EH (cell line): ENCODE measurements around the gene PHETA2.
A peak's percentile ranks its signal among the peaks of the same experiment; 100 is the strongest.
"Not testable (repeated sequence)": the region's sequence is repeated elsewhere in the genome, so short reads cannot be mapped to it uniquely, and the experiment has no call there.

Source experiments
- DNase-seq: peaks from one replicate; pipeline ENCODE4 v3.0.0-alpha.2; 2015; ENCODE audit warnings: low read depth

Gene PHETA2

DNA sequence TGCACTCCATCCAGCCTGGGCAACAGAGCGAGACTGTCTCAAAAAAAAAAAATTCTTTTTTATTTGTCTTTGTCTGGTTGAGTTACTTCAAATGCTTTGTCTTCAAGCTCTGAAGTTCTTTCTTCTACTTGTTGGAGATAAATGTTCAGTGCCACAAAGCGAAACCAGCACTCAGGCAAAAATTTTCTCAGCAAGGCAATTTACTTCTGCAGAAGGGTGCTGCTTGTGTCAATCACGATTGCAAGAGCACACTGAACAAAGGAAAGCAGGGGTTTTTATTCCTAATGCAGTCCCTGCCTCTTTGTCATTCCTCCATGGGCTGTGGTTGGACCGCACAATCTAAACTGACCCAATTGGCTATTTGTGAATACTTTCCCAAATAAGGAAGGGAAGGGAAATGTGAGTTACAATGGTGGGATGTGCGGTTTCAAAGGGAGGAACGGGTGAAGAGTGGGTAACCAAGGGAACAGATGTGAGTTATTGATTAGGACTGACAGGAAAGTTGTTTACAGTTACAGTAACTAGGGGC, 30.3 kb downstream of the PHETA2 start:
- DNase-seq = not testable (repeated sequence)

DNA sequence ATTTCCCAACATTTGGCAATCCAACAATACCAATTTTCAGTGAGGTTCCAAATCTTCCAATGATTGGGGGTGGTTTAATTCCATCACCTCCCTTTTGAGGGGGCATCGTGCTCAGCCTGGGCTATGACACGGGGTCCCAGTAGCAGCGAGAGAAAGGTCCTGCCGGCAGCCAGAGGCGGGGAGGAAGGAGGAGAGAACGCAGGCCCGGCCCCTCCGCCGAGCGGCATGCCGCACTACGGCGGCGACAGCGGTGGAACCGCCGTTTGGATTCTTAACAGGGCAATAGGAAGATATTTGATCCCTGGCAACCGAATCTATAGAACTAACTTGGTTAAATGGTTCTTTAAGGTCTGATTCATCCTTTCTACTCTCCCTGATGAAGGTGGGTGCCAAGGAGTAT, 34.8 kb downstream of the PHETA2 start:
- DNase-seq = no peak

DNA sequence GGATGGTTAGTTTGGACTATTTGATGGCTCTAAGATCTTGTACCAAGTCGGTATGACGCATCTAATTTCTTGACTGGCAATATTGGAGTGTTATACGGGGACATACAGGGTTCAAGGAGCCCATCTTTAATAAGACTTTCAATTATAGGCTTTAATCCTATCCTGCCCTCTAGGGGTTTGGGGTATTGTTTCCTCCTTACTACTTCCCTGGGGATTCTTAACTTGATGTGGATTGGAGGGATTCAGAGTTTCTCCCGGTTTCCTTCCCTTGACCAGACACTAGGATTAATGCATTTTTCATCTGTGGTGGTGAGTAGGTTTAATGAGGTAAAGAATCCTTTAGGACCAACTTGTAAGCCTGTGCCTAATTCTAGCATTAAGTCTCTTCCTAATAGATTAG, 37.8 kb downstream of the PHETA2 start:
- no peak for DNase-seq

DNA sequence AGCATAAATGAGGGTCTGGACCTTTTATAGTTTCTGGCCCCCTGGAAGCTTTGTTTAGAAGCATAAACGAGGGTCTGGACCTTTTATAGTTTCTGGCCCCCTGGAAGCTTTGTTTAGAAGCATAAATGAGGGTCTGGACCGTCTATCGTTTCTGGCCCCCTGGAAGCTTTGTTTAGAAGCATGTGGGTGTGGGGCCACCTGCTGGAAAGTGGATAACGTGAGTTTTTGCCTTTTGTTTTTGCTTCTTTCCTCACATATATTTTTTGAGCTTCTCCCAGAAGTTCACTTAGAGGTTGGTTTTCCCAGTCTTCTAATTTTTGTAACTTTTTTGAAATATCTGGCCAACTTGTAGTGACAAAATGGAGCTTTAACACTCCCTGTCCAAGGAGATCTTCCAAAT, 38.7 kb downstream of the PHETA2 start:
- DNase-seq = not testable (repeated sequence)

DNA sequence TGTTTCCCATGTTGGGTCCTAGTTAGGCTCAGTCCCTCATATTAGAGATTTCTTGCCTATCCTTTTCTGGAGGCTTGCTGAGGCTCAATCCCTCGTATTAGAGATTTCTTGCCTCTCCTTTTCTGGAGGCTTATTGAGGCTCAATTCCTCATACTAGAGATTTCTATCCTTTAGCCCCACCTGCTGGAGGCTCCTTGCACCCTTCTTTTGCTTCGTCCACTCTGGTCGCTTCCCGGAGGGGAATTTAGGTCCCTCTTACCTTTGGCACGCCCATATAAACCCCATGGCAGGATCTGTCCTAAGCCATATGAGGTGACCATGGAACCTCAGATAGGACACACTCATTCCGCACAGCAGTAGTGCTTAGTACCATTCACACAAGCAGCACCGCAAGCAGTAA, 40.7 kb downstream of the PHETA2 start:
- DNase-seq = peak; percentile 29

DNA sequence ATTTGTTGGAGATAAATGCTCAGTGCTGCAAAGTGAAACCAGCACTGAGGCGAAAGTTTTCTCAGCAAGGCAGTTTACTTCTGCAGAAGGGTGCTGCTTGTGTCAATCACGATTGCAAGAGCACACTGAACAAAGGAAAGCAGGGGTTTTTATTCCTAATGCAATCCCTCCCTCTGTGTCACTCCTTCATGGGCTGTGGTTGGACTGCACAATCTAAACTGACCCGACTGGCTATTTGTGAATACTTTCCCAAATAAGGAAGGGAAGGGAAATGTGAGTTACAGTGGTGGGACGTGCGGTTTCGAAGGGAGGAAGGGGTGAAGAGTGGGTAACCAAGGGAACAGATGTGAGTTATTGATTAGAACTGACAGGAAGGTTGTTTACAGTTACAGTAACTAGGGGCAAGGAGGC, 41.4 kb downstream of the PHETA2 start:
- DNase-seq = not testable (repeated sequence)

DNA sequence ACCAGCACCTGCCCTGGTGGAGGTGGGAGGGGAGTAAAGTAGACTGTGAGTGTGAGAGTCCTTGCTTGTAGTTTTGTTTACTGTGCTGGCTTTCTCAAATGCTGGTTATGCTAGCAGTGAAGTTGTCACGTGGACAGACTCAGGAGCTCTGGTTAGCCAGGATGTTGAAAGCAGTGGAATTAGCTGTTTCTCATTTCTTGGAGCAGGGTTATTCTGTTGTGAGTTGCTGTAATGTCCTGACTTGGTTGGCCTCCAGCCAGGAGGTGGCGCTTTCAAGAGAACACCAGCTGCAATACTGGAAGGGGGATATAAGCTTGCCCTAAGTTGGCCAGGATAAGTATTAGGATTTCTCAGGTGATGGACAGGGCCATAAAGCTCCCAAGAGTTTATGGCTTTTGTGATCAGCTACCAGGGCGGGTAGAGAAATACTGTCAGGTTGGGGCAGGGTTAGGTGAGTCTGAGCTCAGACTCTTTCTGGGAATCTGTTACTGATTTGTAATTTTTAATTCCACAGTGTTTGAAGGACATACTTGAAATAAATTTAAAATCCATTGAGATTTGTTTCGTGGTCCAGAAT, 42.9 kb downstream of the PHETA2 start:
- DNase-seq = no peak

DNA sequence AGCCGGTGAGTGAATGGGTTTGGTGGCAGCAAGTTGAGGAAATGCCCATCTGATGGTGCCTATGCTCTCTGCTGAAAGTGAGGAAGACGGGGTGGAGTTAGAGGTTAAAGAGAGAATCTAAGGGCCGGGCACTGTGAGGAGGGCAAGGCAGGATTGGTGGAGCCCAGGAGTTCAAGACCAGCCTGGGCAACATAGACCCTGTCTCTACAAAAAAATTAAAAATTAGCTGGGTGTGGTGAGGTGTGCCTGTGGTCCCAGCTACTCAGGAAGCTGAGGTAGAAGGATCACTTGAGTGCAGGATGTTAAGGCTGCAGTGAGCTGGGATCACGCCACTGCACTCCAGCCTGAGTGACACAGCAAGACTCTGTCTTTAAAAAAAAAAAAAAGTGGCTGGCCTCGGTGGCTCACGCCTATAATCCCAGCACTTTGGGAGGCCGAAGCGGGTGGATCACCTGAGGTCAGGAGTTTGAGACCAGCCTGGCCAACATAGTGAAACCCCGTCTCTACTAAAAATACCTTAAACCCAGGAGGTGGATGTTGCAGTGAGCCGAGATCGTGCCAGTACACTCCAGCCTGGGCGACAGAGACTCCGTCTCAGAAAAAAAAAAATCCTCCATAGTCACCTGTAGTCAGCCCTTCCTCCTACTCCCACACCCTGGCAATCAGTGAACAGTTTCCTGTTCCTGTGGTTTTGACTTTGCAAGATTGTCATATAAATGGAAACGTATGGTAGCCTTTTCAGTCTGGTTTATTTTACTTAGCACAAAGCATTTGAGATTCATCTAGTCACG, 46.4 kb downstream of the PHETA2 start:
- DNase-seq = not testable (repeated sequence)

DNA sequence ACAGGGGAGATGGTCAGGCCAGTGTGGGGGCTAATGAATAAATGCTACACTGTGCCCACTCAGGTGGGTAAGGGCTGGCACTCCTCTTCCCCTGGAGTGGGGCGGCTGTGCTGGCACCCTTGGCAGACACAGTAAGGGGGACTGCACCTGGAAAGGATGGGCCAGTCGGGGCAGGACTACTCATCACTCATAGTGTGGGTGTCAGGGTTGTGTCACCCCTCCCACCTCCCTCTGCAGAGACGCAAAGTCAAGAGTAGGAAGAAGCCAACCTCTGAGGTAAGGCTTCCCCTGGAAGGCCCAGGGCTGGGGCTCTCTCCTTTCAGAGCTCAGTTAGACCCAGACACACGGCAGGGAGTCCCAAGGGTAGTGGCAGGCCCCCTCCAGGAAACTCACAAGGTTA, 49.5 kb downstream of the PHETA2 start:
- DNase-seq = not testable (repeated sequence)

DNA sequence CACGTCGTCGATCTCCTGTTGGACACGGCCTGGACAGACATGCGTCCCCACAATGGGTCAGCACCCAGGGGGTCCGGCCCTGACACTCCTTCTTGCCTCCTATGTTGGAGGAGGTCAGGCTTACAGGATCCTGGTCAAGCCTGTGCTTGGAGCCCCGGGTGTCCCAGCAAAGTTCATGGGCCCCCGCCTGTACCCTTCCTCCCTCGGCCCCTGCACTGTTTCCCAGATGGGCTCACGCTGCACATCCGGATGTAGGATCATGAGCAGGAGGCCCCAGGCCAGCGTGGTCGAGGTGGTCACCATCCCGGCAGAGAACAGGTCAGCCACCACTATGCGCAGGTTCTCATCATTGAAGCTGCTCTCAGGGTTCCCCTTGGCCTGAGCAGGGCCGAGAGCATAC, 53.6 kb downstream of the PHETA2 start:
- DNase-seq = no peak

DNA sequence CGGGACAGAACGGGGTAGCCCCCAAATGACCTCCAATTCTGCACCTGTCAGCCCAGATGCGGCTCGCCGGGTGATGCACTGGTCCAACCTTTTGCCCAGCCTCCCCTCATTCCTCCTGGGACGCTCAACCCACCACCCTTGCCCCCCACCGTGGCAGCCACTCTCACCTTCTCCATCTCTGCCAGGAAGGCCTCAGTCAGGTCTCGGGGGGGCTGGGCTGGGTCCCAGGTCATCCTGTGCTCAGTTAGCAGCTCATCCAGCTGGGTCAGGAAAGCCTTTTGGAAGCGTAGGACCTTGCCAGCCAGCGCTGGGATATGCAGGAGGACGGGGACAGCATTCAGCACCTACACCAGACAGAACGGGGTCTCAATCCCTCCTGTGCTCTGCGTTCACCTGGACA, 54.0 kb downstream of the PHETA2 start:
- DNase-seq = not testable (repeated sequence)
